NCI-H2107 treated with DMSO at 0.1 percent for 48 hours (cell line): ENCODE measurements around the gene HOTAIR.

Experiments used
- DNase-seq: peaks from one replicate; lab custom pipeline; 2025; ENCODE audit not compliant: unreplicated experiment; lab: John Stamatoyannopoulos, UW

Gene HOTAIR

DNA sequence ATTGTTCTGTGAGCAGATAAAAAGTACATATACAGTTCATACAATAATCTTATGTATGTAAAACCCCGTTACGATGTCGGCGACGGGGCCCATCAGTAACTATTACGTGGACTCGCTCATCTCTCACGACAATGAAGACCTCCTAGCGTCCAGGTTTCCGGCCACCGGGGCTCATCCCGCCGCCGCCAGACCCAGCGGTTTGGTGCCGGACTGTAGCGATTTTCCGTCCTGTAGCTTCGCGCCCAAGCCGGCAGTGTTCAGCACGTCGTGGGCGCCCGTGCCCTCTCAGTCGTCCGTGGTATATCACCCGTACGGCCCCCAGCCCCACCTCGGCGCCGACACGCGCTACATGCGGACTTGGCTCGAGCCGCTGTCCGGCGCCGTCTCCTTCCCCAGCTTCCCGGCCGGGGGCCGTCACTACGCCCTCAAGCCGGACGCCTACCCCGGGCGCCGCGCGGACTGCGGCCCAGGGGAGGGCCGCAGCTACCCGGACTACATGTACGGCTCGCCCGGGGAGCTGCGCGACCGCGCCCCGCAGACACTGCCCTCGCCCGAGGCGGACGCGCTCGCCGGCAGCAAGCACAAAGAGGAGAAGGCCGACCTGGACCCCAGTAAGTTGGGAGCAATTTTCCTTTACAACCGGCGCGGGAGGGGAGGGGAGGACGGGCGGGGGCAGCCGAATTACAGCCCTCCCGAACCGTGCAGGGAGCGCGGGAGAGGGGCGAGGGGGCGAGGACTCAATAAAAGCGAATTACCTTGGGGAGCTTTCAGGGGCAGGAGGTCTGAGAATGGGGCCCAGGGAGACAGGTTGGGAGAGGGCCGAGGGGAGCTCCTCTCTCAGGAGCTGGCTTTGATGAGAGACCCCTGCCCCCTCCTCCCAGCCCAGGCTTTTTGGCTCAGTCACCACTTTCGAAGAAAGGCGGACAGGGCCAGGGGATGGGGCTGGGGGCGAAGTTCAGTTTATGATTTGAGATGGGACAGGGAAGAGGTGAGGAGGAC, 25.7 kb upstream of the HOTAIR start, which contains the start of gene HOXC9:
HOXC9 (plus strand) TSS at position 46 of the 999 bp plus-strand sequence; CDS start at position 74, 28 bp downstream.
- no peak for DNase-seq

DNA sequence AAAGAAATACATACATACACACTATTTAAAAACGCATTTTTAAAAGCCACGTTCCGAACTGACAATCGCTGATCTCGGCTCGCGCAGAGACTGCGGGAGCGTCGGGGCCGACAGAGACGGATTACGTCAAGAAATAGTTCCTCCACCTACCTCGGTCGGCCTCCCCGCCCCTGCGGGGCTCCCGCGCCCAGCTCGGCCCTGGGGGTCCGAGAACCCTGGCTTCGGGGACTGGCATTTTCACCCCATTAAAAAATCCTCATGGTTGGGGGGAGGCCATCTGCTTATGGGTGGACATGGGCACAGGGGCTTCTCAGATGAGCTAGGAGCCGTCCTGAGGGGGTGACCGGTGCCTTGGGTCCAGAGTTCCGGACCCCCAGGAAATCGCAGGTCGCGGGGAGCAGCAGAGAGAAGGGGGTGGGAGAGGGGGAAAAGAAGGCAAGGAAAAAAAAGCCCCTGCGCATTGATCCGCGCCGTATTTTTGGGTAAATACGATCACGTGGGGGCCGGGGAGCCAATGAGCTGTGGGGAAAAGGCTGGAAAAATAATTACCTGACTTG, 24.9 kb upstream of the HOTAIR start:
- DNase-seq, result no peak

DNA sequence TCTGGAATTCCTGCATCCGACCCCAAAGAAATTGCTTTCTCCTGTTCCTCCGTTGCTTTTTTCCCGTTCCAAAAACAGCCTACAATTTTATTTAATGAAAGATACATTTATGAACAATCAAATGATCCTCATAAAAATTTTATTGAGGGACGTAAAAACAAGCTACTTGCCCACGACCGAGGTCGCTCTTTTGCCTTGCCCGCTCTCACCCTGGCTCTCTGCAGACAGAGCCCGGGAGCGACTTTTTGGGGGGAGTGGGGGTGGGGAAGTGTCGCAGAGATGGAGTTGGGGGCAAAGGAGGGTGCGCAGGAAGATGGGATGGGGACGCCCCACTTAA, 24.1 kb upstream of the HOTAIR start:
- no peak for DNase-seq

DNA sequence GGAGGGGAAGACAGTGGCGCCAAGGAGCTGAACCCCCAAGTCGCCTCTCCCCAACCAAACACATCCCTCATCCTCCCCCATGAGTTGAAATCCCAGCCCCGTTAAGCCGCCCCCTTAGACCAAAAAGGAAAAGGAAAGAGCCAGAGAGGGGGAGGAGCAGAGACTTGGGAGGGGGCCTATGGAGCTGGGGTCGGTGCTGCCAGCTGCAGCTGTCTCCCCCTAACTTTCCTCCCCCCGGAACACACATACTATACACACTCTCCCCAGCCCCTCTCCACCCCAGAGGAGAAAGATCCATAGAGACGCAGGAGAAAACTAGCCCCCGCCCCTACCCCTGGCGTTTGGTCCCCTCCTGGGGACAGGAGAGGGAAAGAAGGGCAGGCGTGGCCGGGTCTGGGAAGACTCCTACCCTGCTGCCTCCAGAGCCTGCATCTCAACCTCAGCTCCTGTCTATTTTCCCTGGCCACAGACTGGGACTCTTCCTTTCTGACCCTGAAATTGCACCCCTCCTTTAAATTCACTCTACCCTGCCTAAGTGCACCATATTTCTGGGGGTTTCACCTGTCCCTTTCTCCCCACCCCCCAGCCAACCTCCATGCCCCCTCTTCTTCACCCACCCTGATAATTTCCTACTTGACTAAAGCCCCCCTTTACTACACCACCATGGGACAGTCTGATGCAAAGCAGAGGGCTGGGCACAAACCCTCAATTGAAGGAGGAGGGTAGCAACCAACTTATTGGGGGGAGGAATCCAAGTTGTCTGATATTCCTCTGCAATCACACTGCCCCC, 23.6 kb upstream of the HOTAIR start:
- DNase-seq, result no peak

DNA sequence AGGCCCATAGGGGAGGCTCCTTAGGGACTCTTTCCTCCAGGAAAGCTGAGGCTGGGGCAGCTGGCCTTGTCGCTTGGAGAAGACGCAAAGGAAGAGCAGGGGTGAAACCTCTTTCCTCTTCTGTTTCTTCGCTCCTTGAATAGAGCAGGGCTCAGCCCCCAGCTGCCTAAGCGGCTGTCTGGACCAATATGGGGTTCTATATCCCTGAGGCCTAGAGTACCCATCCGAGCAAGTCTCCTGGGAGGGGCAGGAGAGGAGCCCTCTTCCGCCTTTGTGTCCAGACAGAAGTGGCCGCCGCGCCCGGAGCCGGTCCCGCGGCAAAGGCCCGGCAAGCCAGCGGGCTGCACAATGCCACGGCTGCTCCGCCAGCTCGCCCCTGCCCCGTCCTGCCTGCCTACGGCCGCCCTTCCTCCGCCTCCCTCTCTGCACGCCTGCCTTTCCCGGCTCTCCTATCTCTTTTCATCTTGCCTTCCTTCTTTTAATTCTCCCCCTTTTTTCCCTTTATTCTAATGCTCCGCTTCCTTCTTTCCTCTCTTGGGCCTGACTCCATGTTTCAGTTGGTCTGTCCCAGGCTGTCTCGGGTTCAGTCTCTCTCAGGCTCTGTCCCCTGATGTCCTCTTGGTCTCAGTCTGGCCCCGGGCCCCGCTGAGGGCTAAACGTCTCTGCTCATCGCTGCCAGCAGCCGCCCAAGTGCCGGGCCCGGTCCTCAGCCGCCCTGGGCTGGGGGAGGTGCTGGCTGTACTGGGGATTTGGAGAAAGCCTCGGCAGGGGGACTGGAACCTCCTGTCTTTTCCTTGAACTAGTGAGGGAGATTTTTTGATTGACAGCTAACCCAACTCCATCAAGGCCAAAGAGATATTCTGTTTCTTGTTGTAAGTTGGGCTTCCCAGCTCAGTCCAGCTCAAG, 22.7 kb upstream of the HOTAIR start:
- DNase-seq, result no peak

DNA sequence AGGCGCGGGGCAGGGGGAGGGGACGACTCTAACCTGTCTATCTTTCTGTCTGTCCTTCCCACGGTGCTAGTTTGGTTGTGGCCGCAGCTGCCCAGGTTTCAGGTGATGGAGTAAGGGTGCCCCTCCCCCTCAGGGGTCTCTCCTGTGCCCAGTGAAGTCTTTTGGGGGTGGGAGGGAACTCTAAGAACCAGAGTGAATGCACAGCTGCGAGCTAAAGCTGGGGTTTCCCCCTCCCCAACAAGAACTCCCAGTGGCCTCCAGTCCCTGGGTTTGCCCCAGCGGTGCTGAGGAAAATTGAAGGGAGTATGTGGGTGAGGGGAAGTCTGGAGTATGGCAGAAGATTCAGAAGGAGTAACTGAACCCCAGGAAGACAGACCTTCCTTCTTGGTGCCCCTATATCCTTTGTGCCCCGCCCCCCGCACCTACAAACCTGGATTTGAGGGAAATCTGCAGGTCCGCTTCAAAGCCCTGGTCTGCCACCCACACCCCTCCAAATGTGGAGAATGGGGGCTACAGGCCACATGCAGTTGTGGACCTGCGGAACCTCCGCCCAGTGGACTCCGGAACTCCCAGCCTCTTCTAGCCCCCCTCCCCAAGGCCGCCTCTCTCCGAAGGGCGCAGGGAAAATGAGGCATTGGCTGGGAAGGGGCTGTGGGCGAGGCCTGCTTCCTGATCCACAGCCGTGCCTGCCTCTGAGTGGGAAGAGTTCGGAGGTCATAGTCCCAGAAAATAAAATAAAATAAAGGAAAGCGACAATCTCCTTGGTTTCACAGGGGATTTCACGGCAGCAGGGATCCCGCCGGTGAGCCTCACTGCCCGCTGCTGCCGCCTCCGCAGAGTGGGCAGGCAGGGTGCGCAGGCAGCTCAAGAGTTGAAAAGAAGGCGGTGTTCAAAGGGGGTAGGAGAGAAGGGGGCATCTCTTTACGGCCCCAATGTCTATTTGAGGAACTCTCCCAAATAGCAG, 21.8 kb upstream of the HOTAIR start:
- DNase-seq, result no peak

DNA sequence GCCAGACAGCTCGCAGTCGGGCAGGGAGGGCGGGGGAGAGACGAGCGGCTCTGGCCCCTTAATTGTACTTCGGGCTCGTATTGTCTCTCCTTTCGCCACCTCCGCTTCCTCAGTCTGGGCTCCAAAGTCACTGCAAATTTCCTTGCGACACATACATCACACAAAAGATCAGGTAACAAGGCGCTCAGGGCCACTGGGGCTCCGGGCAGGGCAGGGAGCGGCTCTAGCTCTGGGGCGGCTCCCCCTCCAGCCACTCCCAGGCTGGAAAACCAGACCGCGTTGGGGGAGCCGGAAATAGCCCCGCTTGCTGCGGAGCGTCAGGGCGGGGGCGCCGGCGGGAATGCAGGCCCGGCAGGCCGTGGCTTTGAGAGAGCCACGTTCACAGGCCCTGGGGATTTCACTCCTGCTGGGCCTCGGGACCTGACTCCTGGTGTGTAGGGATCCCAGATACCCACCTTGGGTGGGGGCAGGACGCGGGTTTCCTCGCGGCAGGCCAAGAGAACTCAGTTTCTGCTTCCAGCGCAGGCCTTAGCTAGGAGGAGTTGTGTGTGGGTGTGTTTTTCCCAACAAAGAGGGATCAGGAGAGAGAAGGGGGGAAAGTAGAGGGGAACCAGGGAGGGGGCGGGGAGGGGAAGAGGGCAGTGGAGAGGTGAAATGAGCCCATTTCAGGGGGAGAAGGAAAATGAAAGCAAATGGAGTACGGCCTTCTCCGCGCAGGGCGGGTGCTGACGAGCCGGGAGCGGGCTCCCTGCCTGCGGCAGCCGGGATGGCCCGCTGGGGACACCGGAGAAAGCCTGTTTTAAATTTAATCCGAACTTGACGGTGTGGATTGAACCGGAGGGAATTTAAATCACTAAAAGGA, 20.9 kb upstream of the HOTAIR start:
- no peak for DNase-seq

DNA sequence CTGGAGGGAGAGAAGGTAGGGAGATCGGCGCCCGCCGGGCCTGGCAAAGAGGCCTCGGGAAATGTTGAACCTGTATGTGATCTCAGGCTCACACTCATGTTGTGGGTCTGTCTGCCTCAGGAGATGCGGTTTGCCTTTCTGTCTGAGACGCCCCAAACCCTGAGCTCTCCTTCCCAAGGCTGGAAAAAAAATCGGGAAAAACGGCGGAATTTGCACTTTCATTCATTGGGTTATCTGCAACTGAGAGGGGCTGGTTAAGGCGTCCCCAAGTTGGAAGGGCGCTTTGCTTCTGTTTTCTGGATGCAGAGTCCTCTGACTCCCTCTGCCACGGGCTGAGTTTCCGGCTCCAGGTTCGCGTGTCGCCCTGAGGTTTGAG, 20.2 kb upstream of the HOTAIR start:
- DNase-seq, result no peak

DNA sequence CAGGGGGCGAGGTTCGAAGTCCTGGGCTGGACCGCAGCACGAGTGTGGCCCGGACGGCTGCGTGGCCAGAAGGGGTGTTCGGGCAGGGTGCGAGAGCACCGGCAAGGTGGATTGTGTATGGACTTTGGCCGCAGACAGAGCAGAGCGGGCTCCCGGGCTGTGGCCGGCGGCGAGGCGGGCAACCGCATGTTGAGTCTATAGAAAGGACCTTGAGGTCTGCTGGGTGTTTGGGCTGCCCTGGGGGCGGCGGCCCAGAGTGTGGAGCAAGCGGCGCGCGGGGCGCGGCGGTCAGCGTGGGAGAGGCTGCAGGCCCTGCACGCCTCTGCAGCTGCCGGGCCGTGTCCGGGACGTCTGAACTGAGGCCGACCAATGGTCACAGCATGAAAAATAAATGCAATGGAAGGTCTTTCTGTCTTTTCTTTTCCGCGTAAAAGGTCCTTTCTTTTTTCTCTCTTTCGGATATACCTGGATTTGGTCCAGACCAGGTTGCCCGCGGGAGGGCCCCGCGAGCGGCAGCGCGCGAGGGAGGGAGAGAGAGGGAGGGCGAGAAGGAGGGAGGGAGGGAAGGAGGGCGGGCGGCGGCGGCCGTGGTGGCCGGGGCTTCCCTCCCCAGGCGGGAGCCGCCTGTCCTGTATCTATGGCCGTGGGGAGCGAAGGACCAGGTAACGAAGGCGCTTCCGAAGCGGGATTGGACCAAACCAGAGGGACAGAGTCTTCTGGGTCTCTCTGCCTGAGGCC, 19.7 kb upstream of the HOTAIR start:
- DNase-seq, result no peak

DNA sequence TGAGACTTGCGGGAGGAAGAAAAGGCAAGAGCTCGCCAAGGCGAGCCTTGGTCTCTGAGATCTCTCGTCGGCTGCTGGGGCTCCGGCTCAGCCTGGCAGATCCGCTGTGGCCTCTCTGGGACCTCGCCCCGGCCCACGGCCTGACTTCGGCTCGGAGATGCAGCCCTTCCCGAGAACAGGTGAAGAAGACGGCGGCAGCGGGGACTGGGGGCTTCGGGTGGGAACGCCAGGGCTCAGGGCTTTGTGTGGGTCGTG, 19.2 kb upstream of the HOTAIR start:
- DNase-seq, result no peak

DNA sequence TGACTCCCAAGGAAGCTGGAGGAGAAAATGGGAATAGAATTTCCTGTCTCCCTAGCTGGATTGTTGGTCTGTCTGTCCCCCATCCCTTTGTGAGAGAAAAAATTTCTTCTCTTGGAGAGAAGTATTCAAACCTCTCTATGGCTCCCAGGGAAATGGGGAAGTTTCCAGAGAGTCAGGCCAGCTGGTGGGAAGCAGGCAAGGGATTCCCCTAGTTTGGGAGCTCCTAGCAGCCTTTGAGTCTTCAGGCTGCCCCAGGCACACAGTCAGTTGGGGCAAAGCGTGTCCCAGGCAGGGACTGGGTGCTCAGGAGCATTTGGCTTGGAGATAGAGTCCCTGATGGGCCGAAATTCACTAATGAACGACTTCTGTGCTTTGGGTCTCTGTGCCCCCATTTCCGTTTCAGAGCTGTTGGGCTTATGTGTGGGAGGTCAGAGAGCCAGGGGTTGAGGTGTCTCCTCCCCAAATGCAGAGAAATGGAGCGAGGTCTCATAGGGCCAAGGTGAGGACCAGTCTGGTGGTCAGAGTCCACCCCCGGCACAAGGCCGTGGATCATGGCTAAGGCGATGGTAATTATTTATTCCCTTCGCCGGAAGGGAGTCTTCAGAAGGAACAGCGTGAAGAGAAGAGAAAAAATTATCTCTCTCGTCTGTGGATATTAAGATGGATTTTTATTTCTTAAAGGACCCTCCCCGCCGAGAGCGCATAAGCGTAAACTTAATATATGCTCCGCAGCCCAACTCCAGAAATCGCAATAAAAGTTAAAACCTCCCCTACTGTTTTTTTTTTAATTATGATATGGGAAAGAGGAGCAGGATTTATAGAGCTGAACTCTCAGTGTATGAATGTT, 18.6 kb upstream of the HOTAIR start:
- DNase-seq, result no peak

DNA sequence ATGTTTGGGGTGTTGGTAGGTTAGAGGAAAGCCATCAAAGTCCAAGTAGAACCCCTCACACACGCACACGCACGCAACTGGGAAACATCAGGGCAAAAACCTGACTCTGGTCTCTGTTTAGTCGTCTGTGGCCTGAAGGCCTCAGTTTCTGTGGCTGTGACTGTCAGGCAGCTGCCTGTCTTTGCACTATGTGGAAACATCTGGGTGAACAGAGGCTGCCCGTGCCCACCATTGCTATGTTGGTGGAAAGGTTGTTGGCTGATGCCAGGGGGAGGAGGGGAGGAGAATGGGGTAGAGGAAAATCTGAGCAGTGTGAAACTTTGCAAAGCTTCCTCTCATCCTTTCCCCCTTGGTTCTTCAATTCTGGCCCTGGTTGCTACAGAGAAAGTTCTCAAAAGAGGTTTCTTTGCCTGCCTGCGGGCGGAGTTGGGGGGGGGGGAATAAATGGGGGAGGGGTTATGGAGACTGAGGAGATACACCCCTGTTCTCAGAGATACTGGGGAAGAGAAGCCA, 17.7 kb upstream of the HOTAIR start:
- DNase-seq, result no peak

DNA sequence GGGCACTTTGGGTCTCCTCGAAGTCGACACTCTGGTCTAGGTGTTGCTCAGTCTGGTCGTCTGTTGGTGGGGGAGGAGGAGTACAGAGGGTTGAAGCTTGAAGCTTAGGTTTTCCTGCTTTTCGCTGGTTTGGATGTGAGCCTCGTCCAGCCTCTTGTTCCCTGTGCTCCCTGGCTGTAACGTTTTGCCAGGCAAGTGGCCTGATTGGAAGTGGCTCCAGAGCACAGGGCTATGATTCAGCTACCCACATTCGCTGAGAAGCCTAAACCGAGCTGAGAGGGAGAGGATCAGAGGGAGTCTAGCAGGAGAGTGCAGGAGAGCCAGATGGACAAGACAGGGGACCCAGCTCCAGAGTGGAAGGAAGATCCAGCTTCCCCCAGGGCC, 16.3 kb upstream of the HOTAIR start:
- DNase-seq, result no peak

DNA sequence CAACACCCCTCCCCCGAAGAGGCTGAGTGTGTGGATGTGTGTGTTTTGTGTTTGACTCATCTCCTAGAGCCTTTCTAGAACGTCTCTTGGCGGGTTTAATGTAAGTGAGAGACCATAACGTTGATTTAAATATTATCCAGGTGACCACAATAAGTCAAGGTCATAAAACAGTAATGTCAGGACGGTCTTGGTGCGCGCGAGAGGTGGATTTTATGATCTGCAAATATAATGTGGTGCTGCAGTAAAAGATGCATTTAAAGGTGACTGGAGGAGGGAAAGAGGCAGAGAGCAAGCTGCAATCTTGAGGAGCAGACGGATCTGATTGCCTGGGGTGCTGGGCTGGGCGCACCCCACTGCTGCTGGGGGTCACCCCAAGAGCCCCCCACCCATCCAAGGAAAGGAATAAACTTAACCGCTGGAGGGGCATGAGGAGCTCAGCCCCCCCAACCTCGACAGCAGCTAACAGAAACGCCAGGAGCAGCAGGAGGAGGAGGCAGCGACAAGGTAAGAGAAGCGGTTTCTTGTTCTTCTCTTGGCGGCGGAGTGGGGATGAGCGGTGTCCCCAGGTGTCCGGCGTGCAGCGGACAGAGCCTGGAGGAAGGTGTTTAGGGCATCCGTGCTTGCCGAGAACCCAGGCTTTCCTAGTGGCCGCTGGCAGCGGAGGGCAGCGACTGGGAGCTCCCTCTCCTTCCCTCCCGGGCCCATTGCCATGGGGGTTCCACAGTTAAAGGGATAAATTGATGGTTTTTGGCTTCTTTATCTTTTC, 15.7 kb upstream of the HOTAIR start:
- DNase-seq, result no peak

DNA sequence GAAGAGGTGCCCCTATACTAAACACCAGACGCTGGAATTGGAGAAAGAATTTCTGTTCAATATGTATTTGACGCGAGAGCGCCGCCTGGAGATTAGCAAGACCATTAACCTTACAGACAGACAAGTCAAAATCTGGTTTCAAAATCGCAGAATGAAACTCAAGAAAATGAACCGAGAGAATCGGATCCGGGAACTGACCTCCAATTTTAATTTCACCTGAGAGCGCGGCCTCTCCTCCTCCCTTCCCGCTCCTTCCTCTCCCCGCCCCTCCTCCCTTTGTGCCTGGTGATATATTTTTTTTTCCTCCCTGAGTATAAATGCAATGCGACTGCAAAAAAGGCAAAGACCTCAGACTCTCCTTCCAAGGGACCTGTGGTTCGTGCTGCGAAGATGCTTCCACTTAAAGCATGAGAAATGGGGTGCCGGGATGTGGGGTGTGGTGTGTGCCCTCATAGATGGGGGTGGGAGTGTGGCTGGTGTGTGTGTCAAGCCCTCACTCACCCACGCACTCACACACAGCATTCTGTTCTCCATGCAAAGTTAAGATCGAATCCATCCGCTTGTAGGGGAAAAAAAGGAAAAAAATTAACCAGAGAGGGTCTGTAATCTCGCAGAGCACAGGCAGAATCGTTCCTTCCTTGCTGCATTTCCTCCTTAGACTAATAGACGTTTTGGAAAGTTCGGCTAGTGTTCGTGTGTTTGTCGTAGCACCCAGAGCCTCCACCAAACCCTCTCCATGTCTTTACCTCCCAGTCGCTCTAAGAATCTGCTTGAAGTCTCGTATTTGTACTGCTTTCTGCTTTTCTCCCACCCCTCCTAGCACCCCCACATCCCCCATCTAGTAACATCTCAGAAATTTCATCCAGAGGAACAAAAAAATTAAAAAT, 14.7 kb upstream of the HOTAIR start:
- no peak for DNase-seq
